HG03045 (cell line): Measurements from ENCODE around the gene SELENOS.

Source experiments
- ATAC-seq: cut with Tn5 transposase; IDR thresholded peaks from one replicate; pipeline ENCODE4 v1.9.1; 2021; ENCODE audit warnings: mild to moderate bottlenecking, moderate library complexity; ENCODE audit not compliant: unreplicated experiment

SELENOS gene

DNA sequence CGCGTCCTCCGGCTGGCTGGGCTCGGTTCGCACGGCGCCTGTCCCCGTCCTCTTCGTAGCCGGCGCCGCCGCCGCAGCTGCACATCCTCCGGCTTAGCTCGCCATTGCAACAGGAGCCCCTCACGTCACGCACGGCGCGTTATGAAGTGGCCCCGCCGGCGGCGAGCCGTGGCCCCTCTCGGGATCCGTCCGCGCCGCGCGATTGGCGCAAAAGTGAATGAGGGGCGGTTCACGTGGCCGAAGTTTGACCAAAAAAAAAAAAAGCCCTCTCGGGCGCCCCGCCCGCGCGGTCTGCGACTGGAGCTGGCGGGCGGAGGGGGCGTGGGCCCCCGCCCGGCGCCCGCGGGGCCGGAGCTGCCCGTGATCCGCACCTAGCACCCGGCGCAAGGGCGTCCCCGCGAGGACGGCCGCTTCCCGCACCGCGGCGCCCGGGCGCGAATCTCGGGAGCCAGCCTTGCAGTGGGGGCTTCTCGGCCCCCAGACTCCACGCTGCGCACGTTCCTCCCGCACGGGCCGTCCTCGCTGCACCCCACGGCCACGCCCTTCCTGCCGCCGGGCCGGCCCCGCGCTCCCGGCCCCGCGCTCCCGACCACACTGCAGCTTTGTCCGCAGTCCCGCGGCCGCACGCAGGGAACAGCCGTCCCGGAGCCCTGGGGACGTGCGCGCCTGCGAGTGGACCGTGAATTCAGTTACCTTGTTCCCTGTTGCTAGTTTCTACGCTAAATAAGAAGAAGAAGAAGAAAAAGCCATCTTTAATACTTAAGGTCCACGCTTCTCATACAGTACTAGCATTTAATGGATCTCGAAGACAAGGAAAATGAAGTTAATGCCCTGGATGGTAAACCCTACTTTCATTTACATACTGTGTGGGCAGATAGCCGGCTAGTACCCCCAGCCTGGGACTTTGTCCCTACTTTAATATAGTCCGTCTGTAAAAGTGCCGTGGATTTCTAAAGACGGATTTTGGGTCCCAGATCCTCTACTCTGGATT lies 25.2 kb downstream of the SELENOS start, which contains the start of gene CHSY1:
CHSY1 (minus strand) TSS at position 219 of the 991 bp plus-strand sequence. CDS start 592 bp downstream, outside the sequence.
- ATAC-seq: peak; percentile 70

DNA sequence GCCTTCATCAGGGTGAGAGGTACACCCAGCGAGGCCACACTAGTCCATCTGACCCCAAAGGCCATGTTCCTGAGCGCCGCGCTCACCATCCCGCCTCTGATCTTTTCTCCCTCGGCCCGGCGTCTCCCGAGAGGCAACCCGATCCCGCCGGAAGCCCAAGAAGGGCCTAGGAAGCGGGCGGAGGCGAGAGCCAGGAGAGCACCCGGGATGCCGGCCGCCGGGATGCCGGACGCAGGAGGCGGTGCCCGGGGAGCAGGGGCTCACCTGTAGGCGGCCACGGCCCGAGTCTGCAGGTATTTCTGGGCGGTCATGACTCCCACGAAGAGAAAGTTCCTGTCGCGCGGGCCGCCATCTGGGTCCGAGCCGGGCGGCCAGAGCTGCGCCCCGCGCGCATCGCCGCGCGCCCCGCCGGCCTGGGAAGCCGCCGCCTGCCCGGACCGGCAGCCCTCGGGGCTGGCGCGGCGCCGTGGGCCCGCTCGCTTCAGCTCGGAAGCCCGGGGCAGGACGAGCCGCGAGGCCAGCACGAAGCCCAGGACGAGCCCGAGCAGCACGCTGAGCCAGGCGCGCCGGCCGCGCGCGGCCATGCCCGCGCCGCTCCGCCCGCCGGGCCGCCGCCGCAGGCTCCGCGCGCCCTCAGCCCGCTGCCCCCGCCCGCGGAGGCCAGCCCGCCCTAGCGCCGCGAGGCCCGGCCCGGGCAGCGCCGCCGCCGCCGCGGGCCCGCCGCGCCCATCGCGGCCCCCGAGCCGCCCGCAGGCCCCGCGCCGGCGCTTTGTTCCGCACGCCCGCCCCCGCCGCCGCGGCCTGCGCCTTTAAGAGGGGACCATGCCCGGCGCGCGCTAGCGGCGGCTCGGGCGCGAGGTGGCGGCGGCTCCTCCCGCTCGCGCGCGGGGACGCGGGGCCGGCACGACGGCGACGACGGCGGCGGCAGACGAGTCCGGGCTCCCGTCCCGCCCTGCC lies 26.1 kb downstream of the SELENOS start:
- ATAC-seq: peak; percentile 38

DNA sequence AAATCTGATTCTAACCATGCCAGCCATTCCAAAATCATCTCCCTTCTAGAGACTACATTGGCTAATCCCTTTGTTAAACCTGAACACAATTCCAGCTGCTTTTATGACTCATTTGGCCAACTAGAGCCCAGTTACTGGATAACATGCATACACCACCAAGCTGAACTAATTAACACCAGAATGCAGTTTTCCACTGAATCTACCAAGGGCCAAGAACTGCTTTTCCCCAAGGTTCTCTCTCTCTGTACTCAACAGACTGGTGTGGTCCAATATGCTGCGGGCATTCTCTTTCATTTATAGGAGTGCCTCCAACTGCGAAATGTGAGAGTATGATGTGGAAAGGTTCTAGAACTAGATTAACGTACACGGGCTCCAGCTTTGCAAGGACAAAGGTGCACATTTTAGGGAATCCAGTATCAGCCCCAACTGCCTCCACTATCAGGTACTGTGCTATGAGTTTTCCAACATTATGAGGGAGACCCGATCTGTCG lies 26.9 kb downstream of the SELENOS start:
- no peak for ATAC-seq

DNA sequence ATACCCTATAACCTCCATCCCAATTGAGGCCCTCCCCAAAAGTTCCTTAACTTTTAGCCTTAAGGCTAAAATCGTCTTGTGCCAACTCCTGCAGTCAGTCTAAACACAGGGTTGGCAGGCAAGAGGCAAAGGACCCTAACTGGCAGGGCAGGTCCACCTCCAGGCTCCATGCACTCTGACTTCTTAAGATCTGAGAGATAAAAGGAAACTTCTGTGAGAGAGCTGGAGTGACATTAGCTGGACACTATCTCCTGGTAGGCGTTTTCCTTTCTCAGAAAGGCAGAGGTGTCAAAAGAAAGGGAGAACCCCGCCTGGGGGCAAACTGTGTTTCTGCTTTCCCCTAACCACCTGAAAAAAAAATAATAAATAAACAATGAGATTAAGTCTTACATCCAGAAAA lies 29.0 kb downstream of the SELENOS start:
- no peak for ATAC-seq

DNA sequence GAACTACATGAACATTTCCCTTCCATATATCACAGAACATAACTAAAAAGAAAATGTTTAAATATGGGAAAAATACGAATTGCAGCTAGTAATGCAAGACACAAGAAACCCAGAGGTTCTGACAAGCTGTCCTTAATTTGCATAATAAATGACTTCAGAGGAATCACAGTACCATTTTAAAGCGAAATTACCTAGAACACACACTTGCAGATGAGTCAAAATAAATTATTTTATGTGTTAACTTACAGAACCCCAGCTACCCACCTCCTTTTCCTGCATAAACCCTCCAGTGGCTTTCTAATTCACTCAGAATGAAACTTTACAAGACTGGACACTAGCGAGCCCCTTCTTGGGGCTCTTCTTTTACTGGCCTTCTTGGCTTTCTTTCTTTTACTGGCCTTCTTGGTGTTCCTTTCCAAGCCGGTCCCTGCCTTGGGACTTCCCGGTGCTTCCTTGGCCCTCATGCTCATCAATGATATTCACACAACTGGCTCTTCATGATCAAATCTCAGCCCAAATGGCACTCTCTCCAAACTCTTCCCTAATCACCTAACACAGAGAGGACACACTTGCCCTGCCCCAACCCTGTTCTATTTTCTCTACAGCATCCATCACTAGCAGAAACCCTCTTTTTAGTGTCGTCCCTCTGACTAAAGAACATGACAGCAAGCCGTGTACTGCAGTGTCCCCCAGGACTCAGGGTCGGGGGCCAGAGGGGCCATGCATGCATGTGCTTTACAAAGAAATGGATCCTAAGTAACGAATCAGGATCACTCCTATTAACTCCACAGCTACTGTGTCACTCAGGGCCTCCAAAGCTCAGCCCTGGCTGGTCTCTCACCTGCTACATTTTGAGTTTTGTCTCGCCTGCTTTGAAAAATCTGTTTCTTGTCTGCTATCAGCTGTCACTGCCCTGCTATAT lies 30.2 kb downstream of the SELENOS start:
- ATAC-seq: no peak

DNA sequence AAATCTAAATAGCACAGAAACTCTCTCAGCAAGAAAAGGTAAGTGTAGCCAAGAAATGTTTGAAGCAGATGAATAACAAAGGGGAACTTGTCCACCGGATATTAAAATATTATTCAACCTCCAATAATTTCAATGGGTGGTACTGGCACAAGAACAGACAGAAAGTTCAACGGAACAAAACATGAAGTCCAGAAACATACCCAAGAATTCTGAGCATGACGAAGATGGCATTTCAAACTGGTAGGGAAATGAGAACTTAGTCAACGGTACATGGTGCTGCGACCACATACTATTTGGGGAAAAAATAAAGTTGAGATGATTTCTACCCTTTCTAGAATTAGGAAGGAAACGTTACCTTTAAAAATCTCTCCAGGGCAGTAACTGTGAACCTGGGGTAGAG lies 30.9 kb downstream of the SELENOS start:
- no peak for ATAC-seq

DNA sequence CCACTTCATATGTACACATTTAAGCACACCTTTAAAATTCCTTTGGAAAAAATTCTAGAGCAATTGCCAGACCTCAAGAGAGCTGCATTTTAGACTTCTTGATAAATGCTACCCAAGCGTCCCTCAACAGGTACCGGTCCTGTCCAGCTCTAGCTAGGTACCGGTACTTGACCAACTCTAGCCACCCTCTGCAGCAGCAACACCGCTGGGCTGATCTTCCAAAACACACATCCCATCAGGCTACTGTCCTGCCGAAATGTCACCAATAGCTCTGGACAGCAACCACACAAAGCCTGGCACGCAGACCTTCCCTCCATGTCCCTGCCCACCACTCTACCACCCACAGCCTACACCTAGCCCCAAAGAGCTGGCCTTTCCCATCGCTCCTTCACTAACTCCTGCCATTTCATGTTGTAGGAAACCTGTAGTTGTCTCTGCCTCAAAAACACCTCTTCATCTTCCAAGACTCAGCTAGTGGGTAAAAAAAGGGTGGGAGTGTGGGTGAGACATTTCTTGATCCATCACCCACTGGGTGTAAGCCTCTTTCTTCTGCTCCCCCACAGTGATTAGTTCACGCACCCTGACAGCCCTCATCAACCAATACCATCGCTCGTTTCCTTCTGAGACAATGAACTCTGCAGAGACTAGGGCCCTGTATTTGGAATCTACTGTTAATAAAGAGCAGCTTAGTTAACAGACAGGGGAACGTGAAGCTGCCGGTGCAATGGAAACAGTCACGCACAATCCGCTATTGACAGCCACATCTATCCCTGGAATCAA lies 32.2 kb downstream of the SELENOS start:
- ATAC-seq: no peak

DNA sequence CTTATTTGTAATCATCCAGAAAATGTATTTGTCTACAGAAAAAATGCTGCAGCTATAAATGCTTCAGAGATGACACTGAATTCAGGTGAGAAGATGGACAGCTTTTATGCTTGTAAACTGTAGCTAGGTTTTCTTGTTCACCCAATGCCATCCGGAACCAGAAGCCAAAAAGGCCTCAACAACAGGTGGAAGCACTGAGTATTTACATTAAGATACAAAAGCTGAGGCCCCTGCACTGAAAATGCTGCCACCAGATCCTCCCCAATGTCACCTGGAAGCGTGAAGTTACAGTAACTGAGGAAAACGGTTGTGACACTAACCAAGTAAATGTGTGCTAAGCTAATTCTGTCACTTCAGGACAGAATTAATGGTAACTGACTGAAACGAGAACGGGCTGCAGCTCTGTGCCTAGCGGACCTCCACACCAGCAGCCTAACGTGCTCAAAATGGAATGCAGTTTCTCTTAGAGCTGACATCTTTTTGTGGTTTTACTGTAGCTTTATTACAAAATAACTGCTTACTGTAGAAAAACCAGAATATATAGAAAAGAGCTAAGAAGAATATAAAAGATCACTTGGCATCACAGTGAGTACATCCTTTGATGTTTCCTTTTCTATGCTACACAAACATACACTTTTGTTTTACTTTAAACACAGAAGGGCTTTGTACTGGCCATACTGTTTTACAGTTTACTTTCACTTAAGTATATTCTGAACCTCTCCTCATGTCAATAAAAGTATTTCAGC lies 33.1 kb downstream of the SELENOS start:
- no peak for ATAC-seq

DNA sequence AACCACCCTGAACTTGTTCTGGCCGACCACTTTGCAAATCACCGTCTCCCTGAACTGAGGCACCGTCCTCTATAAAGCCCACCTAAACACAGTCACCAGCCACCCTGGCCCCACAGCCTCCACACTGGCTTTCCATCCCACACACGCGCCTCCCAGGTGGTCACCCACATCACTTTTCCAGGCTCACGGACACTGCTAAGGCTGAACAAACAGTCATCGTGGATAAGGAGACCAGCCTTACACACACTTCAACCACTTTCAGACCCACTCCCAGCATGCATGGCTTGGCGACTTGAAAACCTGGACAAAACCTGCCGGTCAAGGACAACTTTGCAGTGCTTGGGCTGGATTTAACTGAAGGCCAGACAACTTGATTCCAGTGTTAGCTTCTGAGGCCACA lies 33.9 kb downstream of the SELENOS start:
- ATAC-seq: no peak

DNA sequence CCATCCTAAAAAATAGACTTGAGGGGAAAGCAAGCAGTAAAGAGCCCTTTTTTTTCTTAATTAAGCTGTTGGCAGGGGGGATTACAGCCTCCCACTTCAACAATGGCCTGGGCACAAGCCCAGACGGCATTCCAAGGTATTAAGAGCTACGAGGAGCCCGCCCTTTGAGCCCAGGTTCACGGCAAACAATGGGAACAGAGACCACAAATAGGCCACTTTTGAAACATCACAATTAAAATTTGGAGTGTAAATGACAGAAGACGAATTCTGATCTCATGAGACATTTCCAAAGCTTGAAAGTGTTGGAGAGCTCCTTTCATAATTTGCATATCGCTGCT lies 34.3 kb downstream of the SELENOS start:
- ATAC-seq: no peak

DNA sequence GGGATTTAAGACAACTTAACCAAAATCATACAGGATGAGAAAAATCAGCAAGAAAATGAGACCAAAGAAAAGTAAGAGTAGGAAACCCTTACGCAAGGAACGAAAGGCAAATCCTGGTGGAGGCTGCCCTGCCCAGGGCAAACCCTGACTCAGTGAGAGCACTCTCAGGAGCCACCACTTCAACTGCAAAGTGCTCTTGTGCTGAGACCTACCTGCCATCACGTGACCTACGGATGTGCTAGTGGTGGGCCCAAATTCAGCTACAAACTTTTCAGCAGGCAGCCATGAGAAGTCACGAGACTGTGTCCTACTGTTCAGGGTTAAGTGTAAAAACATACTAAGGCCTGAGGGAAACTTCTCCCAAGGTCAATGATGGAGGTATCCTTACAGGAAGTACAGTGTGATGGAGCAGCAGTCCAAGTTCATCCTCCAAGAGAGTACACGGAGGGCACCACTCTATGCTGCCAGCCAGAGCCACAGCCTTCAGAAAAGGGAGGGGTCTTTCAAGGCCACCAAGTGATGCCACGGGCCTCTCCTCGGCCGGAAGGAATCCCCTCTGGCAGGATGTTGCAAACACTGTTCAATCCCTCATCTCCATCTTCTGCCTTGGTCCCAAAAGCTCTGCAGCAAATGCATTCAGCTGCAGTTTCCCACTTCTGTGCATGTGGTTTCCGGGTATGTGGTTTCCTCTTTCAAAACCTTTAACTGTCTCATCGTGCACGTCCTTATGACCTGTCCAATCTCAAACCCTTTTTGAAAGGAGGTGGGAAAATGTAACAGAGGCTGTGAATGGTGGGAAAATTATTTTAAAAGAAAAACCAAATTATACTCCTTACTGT lies 34.9 kb downstream of the SELENOS start:
- peak; percentile 67 for ATAC-seq

DNA sequence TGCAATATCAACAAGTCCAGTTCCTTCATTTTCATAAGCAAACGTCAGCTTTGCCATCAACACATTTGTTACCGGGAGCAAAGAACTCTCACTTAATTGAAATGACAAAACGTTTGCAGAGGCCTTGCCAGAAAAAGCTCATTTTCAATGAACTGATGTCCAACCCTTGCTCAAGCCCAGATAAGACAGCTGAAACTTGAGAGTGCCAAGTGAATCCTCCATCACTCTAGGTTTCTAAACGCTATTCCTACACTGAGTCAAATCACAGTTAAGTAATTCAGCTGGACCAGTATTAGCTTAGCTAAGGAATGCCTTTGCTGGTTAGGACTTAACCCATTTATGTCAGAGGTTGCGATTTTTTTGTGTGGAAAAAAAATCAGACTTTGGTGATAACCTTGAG lies 36.9 kb downstream of the SELENOS start:
- no peak for ATAC-seq

DNA sequence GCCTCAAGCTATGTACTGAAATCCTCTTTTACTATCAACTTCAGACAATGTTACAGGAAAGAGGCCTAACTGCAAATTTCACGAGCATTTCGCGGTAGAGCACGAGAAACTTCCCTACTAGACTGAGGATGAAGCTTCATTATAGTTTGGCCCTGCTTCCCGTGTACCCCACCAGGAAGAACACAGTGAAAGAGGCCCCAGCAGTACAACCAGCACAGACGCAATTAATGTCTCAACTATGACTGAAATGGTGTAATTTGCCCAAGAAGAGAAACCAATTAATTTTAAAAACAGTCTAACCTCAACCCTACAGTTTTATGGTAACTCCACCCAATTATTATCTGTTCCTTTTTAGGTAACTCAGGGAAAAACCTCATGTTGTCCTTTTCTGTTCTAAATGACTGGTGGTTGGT lies 37.6 kb downstream of the SELENOS start:
- no peak for ATAC-seq

DNA sequence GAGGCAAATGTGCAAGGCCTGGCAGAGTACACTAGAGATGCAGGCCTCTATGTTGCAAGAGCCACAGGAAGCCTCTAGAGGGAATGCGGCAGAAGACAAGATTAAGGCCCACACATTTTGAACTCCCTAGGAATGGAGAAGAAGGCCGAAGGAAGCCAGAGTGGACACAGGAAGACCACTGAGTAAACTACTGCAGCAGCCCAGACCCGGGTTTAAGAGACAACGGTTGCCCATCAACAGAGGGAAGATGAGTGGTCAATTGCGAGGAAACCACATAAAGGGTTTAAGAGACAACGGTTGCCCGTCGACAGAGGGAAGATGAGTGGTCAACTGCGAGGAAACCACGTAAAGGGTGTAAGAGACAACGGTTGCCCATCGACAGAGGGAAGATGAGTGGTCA lies 40.0 kb downstream of the SELENOS start:
- ATAC-seq: no peak

DNA sequence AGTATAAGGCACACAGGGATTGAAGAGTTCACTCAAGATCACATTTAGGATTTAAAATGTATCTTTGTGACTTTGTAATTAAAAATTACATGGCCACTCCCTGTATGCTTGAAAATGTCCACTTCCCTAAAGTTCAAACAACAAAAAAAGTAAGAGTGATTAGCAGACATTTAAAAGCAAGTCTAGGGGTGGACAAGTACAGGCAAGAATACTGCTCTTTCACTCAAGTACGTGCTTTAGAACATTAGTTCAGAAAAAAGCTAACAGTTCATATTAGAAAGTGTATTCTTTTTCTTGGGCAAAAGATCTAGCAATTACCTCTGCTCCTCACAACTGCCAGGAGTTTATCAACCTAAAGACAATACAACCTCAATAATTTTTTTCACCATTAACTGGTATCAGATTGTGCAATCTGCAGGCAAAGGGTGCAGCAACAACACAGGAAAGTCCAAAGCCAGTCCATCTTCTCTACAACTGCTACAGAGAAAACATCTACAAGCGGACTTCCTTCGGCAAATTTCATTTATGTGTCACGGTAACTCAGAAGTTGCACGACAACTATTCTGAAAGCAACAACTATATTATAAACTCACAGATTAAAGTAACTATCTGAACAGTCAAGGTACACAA lies 43.5 kb downstream of the SELENOS start:
- ATAC-seq: no peak

DNA sequence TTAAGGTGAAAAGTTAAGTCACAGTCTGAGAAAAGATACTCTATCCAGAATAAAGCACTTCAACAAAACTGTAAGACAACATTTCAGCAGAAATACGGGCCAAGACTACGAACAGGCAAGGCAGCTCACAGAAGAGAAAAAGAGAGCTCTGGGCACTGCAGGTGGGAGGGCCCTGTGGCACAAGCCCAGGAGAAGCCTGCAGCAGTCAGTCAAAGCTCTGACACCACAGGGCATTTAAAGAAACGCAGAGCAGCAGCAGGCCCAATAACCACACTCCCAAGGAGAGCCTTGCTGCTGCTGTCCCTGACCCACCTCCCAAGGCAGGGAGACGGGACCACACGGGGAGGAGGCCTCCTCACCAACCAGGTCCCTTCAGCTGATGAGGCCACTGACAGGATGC lies 44.6 kb downstream of the SELENOS start:
- ATAC-seq: no peak

DNA sequence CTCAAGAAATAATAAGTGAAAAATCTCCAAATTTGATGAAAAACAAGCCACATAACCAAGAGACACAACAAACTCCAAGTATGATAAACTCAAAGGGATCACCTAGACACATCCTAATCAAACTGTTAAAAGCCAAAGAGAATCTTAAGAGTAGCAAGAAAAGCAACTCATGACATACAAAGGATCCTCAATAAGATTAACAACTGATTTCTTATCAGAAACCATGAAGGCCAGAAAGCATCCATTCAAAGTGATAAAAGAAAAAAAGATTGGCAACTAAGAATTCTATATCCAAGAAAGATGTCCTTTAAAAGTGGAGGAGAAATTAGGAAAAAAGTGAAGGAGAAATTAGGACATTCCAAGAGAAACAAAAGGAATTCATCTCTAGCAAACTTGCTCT lies 49.0 kb downstream of the SELENOS start:
- ATAC-seq: no peak
